ENCODE measurements around the gene DCAF8L2.

DNA sequence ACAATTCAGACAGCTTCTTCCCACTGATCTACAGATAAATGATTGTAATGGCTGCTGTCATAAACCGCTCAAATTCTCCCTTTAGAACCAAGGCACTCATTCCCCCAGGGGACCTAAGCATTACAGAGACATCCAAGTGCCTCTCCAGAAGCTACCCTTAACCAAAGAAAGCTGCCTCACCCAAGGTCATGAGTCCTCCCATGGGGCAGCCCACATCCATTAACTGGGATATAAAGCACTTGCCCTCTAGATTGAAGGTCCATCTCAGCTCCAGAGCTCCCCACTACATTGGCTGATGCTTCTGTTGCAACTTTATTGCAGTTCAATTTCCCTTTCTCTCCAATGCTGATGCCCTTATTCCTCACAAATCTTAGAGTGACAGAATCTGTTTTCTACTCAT lies 40.5 kb upstream of the DCAF8L2 start:
- TF ChIP-seq TOE1 (IDR thresholded peaks at IDR 0.05; ENCODE audit: borderline replicate concordance) (no peak), TOE1 (CRISPR knock-in tag; IDR thresholded peaks at IDR 0.05; ENCODE audit: borderline replicate concordance, low read depth) (no peak), HMG20A (CRISPR knock-in tag; conservative IDR thresholded peaks at IDR 0.05) (no peak), MAZ (CRISPR knock-in tag; conservative IDR thresholded peaks at IDR 0.05 in 1 of 2, IDR thresholded peaks at IDR 0.05 in 1 of 2) (no peak), NONO (IDR thresholded peaks at IDR 0.05; ENCODE audit: low read depth in 2 of 2, low read length in 1 of 2) (no peak), FOS (IDR thresholded peaks at IDR 0.05; ENCODE audit: extremely low read depth, insufficient read length) (no peak), PHF8 (IDR thresholded peaks at IDR 0.05; ENCODE audit: borderline replicate concordance, low read length) (no peak), HDAC2 (IDR thresholded peaks at IDR 0.05) (no peak), SIN3A (IDR thresholded peaks at IDR 0.05; ENCODE audit: borderline replicate concordance in 2 of 2, control insufficient read depth in 1 of 2, low read depth in 2 of 2, low read length in 2 of 2) (no peak), EP300 (IDR thresholded peaks at IDR 0.05; ENCODE audit: low read length) (no peak), YY1 (IDR thresholded peaks at IDR 0.05; ENCODE audit: borderline replicate concordance in 1 of 3, control insufficient read depth in 1 of 3, extremely low read depth in 1 of 3, insufficient read depth in 3 of 3, insufficient read length in 1 of 3, insufficient replicate concordance in 2 of 3, low read depth in 1 of 3, low read length in 2 of 3) (no peak), REST (IDR thresholded peaks at IDR 0.05; ENCODE audit: borderline replicate concordance) (no peak), REST (CRISPR knock-in tag; IDR thresholded peaks at IDR 0.05; ENCODE audit: low read depth) (no peak), ZNF24 (IDR thresholded peaks at IDR 0.05) (no peak)
- TF ChIP-seq, protein P1, sequence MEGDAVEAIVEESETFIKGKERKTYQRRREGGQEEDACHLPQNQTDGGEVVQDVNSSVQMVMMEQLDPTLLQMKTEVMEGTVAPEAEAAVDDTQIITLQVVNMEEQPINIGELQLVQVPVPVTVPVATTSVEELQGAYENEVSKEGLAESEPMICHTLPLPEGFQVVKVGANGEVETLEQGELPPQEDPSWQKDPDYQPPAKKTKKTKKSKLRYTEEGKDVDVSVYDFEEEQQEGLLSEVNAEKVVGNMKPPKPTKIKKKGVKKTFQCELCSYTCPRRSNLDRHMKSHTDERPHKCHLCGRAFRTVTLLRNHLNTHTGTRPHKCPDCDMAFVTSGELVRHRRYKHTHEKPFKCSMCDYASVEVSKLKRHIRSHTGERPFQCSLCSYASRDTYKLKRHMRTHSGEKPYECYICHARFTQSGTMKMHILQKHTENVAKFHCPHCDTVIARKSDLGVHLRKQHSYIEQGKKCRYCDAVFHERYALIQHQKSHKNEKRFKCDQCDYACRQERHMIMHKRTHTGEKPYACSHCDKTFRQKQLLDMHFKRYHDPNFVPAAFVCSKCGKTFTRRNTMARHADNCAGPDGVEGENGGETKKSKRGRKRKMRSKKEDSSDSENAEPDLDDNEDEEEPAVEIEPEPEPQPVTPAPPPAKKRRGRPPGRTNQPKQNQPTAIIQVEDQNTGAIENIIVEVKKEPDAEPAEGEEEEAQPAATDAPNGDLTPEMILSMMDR (IDR thresholded peaks at IDR 0.05 in 2 of 3, conservative IDR thresholded peaks at IDR 0.05 in 1 of 3; ENCODE audit: insufficient read depth in 2 of 3, low read depth in 1 of 3, low read length in 3 of 3) = no peak
- TF ChIP-seq, protein P2, sequence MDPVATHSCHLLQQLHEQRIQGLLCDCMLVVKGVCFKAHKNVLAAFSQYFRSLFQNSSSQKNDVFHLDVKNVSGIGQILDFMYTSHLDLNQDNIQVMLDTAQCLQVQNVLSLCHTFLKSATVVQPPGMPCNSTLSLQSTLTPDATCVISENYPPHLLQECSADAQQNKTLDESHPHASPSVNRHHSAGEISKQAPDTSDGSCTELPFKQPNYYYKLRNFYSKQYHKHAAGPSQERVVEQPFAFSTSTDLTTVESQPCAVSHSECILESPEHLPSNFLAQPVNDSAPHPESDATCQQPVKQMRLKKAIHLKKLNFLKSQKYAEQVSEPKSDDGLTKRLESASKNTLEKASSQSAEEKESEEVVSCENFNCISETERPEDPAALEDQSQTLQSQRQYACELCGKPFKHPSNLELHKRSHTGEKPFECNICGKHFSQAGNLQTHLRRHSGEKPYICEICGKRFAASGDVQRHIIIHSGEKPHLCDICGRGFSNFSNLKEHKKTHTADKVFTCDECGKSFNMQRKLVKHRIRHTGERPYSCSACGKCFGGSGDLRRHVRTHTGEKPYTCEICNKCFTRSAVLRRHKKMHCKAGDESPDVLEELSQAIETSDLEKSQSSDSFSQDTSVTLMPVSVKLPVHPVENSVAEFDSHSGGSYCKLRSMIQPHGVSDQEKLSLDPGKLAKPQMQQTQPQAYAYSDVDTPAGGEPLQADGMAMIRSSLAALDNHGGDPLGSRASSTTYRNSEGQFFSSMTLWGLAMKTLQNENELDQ (CRISPR knock-in tag; IDR thresholded peaks at IDR 0.05; ENCODE audit: borderline replicate concordance) = no peak

Measured in K562 (cell line).